ENCODE data around the gene PDE5A.

Gene PDE5A

GRCh38 chr4:119579823-119580222, 48.8 kb downstream of the PDE5A start:
- no peaks in the 10 kb centered on the region for H3K36me3 ChIP-seq (ENCODE audit: insufficient read depth, low read length)
- no peaks in the 10 kb centered on the region for H3K9me3 ChIP-seq (ENCODE audit: insufficient read depth, low read length, severe bottlenecking)
- H3K79me2 ChIP-seq (ENCODE audit: insufficient read depth, low read length), result no peaks in the 10 kb centered on the region
- no peak overlapping the region for H3K4me2 ChIP-seq (ENCODE audit: insufficient read depth, low read length)
- H3K4me1 ChIP-seq (ENCODE audit: insufficient read depth, low read length), result no peaks in the 10 kb centered on the region
- DNase-seq, result no peak
- ATAC-seq (ENCODE audit: insufficient read depth, low read depth), result no peak
- no peak overlapping the region for H3K4me3 ChIP-seq (ENCODE audit: low read depth in 1 of 2, low read length in 2 of 2)
- no peaks in the 10 kb centered on the region for H4K20me1 ChIP-seq (ENCODE audit: insufficient read depth, low read length)
- H3K9ac ChIP-seq (ENCODE audit: low read depth, low read length), result no peak overlapping the region
- TF ChIP-seq CTCF (IDR thresholded peaks at IDR 0.05; ENCODE audit: borderline replicate concordance, extremely low read depth, low read length, poor library complexity, severe bottlenecking) (no peak), EZH2 (IDR thresholded peaks at IDR 0.05; ENCODE audit: borderline replicate concordance, low read depth, low read length, severe bottlenecking) (no peak)
- H2AFZ ChIP-seq (ENCODE audit: low read depth, low read length), result no peak overlapping the region
- no peaks in the 10 kb centered on the region for H3K27me3 ChIP-seq (ENCODE audit: insufficient read depth, low read length, poor library complexity)
- H3K27ac ChIP-seq (ENCODE audit: low read length), result no peak overlapping the region

- no peaks in the 10 kb centered on the region for H3K79me2 ChIP-seq (ENCODE audit: insufficient read depth, low read length)
- TF ChIP-seq CTCF (IDR thresholded peaks at IDR 0.05; ENCODE audit: borderline replicate concordance, extremely low read depth, low read length, poor library complexity, severe bottlenecking), result no peak
- no peak for TF ChIP-seq EZH2 (IDR thresholded peaks at IDR 0.05; ENCODE audit: borderline replicate concordance, low read depth, low read length, severe bottlenecking)
- no peaks in the 10 kb centered on the region for H3K36me3 ChIP-seq (ENCODE audit: insufficient read depth, low read length)
- no peaks in the 10 kb centered on the region for H3K27me3 ChIP-seq (ENCODE audit: insufficient read depth, low read length, poor library complexity)
- H4K20me1 ChIP-seq (ENCODE audit: insufficient read depth, low read length), result no peaks in the 10 kb centered on the region
- no peaks in the 10 kb centered on the region for H3K4me1 ChIP-seq (ENCODE audit: insufficient read depth, low read length)
- H3K27ac ChIP-seq (ENCODE audit: low read length), result no peak overlapping the region
- no peak for DNase-seq
- H3K9me3 ChIP-seq (ENCODE audit: insufficient read depth, low read length, severe bottlenecking), result no peaks in the 10 kb centered on the region
- no peak overlapping the region for H2AFZ ChIP-seq (ENCODE audit: low read depth, low read length)
- H3K9ac ChIP-seq (ENCODE audit: low read depth, low read length), result no peak overlapping the region
- no peak overlapping the region for H3K4me3 ChIP-seq (ENCODE audit: low read depth in 1 of 2, low read length in 2 of 2)
- H3K4me2 ChIP-seq (ENCODE audit: insufficient read depth, low read length), result no peak overlapping the region
- no peak for ATAC-seq (ENCODE audit: insufficient read depth, low read depth)
These were observed 58.2 kb downstream of the PDE5A start for GRCh38 chr4:119570401-119570800.

- Histone ChIP-seq H2AFZ (ENCODE audit: low read depth, low read length) (no peak overlapping the region), H3K36me3 (ENCODE audit: insufficient read depth, low read length) (no peaks in the 10 kb centered on the region), H3K27me3 (ENCODE audit: insufficient read depth, low read length, poor library complexity) (no peaks in the 10 kb centered on the region), H3K9me3 (ENCODE audit: insufficient read depth, low read length, severe bottlenecking) (peaks cover 13% of the 10 kb centered on the region), H3K4me2 (ENCODE audit: insufficient read depth, low read length) (no peak overlapping the region), H3K27ac (ENCODE audit: low read length) (no peak overlapping the region), H3K4me1 (ENCODE audit: insufficient read depth, low read length) (no peaks in the 10 kb centered on the region), H4K20me1 (ENCODE audit: insufficient read depth, low read length) (no peaks in the 10 kb centered on the region), H3K4me3 (ENCODE audit: low read depth in 1 of 2, low read length in 2 of 2) (no peak overlapping the region), H3K79me2 (ENCODE audit: insufficient read depth, low read length) (no peaks in the 10 kb centered on the region), H3K9ac (ENCODE audit: low read depth, low read length) (no peak overlapping the region)
- DNase-seq, result no peak
- no peak for ATAC-seq (ENCODE audit: insufficient read depth, low read depth)
- TF ChIP-seq EZH2 (IDR thresholded peaks at IDR 0.05; ENCODE audit: borderline replicate concordance, low read depth, low read length, severe bottlenecking), result no peak
- TF ChIP-seq CTCF (IDR thresholded peaks at IDR 0.05; ENCODE audit: borderline replicate concordance, extremely low read depth, low read length, poor library complexity, severe bottlenecking), result no peak
These were observed 64.5 kb downstream of the PDE5A start for GRCh38 chr4:119564106-119564505.

Data from DND-41 (cell line).